Measurements from ENCODE around the gene CYP1B1.

DNA sequence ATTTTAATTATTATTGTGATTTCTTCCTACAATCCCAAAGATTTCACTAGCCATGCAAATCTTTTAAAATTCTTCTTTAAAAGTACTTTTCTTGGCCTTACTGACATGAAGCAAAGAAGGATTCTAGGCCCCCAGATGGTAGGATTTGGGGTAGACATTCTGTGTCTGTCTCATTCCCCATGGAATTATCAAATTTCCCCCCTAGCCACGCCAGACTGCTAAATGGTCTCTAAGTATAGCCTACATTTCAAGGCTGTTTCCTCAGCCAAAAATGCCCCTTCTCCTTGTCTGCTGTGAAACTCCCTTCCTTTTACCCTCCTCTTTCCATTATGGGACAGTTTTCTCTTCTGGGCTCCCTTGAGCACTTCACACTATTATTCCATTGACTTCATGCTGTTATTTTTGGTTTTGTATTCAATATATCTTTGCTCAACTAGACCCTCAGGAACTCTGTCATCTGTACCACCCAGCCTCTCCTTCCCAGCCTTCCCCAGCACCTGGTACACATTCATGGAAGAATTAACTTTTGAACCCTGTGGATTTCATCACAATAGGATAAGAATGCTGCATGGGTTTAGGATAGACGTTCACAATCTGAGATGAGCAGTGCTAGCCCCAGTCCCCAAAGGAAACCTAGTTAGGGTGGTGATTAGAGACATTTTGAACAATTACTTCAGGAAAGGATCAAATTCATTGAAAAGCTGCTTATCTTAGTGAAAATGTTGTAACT is 21.5 kb upstream of the CYP1B1 start:
- TF ChIP-seq, protein P1, sequence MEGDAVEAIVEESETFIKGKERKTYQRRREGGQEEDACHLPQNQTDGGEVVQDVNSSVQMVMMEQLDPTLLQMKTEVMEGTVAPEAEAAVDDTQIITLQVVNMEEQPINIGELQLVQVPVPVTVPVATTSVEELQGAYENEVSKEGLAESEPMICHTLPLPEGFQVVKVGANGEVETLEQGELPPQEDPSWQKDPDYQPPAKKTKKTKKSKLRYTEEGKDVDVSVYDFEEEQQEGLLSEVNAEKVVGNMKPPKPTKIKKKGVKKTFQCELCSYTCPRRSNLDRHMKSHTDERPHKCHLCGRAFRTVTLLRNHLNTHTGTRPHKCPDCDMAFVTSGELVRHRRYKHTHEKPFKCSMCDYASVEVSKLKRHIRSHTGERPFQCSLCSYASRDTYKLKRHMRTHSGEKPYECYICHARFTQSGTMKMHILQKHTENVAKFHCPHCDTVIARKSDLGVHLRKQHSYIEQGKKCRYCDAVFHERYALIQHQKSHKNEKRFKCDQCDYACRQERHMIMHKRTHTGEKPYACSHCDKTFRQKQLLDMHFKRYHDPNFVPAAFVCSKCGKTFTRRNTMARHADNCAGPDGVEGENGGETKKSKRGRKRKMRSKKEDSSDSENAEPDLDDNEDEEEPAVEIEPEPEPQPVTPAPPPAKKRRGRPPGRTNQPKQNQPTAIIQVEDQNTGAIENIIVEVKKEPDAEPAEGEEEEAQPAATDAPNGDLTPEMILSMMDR (IDR thresholded peaks at IDR 0.05), result no peak
- TF ChIP-seq POLR2A (IDR thresholded peaks at IDR 0.05) (no peak), EP300 (IDR thresholded peaks at IDR 0.05) (no peak)

Measured in sigmoid colon (tissue), 4 donors.